ENCODE results near the gene SULT4A1.
A peak's percentile ranks its signal among the peaks of the same experiment; 100 is the strongest.
"Not testable (repeated sequence)": the region's sequence is repeated elsewhere in the genome, so short reads cannot be mapped to it uniquely, and the experiment has no call there.

The SULT4A1 gene

DNA sequence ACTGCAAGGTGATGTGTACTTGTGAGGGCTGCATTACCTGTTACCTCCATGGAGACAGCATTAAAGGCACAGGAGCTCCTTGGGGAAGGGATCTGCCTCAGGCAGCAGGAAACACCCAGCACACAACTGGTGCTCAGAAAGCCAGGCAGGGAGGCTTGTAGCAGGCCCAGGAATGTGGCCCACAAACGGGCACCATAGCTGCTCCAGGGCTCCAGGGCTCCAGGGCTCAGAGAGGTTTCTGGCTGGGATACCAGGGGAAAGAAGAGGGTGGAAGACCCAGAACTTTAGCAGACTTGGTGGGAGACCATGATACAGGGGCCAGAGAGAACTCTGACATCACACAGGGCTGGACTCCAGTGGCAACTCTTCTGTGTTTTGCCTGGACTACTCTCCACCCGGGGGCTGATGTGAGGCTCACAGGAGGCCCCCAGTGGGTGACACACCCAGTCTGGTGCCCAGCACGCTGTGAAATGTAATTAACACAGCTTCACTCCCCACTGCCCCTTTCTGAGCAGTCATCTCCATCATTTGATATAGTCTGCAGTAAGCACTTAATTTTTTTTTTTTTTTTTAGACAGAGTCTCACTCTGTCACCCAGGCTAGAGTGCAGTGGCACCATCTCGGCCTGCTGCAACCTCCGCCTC lies 14.7 kb upstream of the SULT4A1 start:
- DNase-seq = no peak
- Histone ChIP-seq H3K27ac (ENCODE audit: low read length) (no peak overlapping the region), H2AFZ (ENCODE audit: low read depth, low read length) (no peak overlapping the region), H3K9me3 (ENCODE audit: insufficient read depth, low read length, severe bottlenecking) (no peaks in the 10 kb centered on the region), H3K27me3 (ENCODE audit: insufficient read depth, low read length, poor library complexity) (peaks cover 3% of the 10 kb centered on the region), H3K4me1 (ENCODE audit: insufficient read depth, low read length) (no peaks in the 10 kb centered on the region), H3K4me3 (ENCODE audit: low read depth in 1 of 2, low read length in 2 of 2) (no peak overlapping the region), H3K4me2 (ENCODE audit: insufficient read depth, low read length) (no peak overlapping the region), H3K79me2 (ENCODE audit: insufficient read depth, low read length) (no peaks in the 10 kb centered on the region), H4K20me1 (ENCODE audit: insufficient read depth, low read length) (peaks cover 8% of the 10 kb centered on the region; the same call in 1 of the 2 replicates), H3K36me3 (ENCODE audit: insufficient read depth, low read length) (no peaks in the 10 kb centered on the region), H3K9ac (ENCODE audit: low read depth, low read length) (no peak overlapping the region)
- no peak for ATAC-seq (ENCODE audit: insufficient read depth, low read depth)
- TF ChIP-seq, protein P1, sequence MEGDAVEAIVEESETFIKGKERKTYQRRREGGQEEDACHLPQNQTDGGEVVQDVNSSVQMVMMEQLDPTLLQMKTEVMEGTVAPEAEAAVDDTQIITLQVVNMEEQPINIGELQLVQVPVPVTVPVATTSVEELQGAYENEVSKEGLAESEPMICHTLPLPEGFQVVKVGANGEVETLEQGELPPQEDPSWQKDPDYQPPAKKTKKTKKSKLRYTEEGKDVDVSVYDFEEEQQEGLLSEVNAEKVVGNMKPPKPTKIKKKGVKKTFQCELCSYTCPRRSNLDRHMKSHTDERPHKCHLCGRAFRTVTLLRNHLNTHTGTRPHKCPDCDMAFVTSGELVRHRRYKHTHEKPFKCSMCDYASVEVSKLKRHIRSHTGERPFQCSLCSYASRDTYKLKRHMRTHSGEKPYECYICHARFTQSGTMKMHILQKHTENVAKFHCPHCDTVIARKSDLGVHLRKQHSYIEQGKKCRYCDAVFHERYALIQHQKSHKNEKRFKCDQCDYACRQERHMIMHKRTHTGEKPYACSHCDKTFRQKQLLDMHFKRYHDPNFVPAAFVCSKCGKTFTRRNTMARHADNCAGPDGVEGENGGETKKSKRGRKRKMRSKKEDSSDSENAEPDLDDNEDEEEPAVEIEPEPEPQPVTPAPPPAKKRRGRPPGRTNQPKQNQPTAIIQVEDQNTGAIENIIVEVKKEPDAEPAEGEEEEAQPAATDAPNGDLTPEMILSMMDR (IDR thresholded peaks at IDR 0.05; ENCODE audit: borderline replicate concordance, extremely low read depth, low read length, poor library complexity, severe bottlenecking) = no peak
- TF ChIP-seq EZH2 (IDR thresholded peaks at IDR 0.05; ENCODE audit: borderline replicate concordance, low read depth, low read length, severe bottlenecking) = no peak

DNA sequence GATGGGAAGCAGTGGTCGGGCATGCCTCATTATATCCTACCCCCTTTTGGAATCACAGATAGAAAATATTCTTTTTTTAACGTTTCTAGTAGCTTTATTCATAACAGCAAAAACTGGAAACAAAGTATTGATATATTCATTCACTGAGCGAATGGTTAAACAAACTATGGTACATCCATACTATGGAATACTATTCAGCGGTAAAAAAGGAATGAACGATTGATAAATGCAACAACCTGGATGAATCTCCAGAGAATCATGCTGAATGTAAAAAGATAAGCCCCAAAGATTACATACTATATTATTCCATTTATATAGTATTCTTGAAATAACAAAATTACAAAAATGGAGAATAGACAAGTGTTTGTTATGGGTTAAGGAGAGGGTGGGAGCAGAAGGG lies 7.5 kb upstream of the SULT4A1 start:
- no peak overlapping the region for H3K27ac ChIP-seq (ENCODE audit: low read length)
- H3K9ac ChIP-seq (ENCODE audit: low read depth, low read length) = no peak overlapping the region
- H3K4me2 ChIP-seq (ENCODE audit: insufficient read depth, low read length) = no peak overlapping the region
- H3K27me3 ChIP-seq (ENCODE audit: insufficient read depth, low read length, poor library complexity) = no peaks in the 10 kb centered on the region
- no peak overlapping the region for H3K4me3 ChIP-seq (ENCODE audit: low read depth in 1 of 2, low read length in 2 of 2)
- no peak for ATAC-seq (ENCODE audit: insufficient read depth, low read depth)
- TF ChIP-seq, protein P1 (IDR thresholded peaks at IDR 0.05; ENCODE audit: borderline replicate concordance, extremely low read depth, low read length, poor library complexity, severe bottlenecking) = no peak
- no peak for TF ChIP-seq EZH2 (IDR thresholded peaks at IDR 0.05; ENCODE audit: borderline replicate concordance, low read depth, low read length, severe bottlenecking)
- no peaks in the 10 kb centered on the region for H3K4me1 ChIP-seq (ENCODE audit: insufficient read depth, low read length)
- no peaks in the 10 kb centered on the region for H3K9me3 ChIP-seq (ENCODE audit: insufficient read depth, low read length, severe bottlenecking)
- no peak for DNase-seq
- no peaks in the 10 kb centered on the region for H3K79me2 ChIP-seq (ENCODE audit: insufficient read depth, low read length)
- no peak overlapping the region for H2AFZ ChIP-seq (ENCODE audit: low read depth, low read length)
- H4K20me1 ChIP-seq (ENCODE audit: insufficient read depth, low read length) = no peaks in the 10 kb centered on the region; the same call in 1 of the 2 replicates
- H3K36me3 ChIP-seq (ENCODE audit: insufficient read depth, low read length) = no peaks in the 10 kb centered on the region

DNA sequence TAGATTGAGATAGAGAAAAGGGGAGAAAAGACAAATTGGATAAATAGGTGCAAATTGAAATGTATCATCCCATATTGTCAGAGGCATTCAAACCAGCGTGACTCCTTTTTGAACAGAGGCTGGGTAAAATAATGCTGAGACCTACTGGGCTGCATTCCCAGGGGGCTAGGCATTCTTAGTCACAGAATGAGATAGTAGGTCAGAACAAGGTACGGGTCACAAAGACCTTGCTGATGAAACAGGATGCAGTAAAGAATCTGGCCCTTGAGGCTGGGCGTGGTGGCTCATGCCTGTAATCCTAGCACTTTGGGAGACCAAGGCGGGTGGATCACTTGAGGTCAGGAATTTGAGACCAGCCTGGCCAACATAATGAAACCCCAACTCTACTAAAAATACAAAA lies 6.7 kb upstream of the SULT4A1 start:
- not testable (repeated sequence) for H3K4me1 ChIP-seq (ENCODE audit: insufficient read depth, low read length); H4K20me1 ChIP-seq (ENCODE audit: insufficient read depth, low read length); H3K79me2 ChIP-seq (ENCODE audit: insufficient read depth, low read length); H3K9ac ChIP-seq (ENCODE audit: low read depth, low read length); H3K36me3 ChIP-seq (ENCODE audit: insufficient read depth, low read length); H2AFZ ChIP-seq (ENCODE audit: low read depth, low read length); H3K9me3 ChIP-seq (ENCODE audit: insufficient read depth, low read length, severe bottlenecking); ATAC-seq (ENCODE audit: insufficient read depth, low read depth); H3K27ac ChIP-seq (ENCODE audit: low read length); H3K27me3 ChIP-seq (ENCODE audit: insufficient read depth, low read length, poor library complexity); H3K4me3 ChIP-seq (ENCODE audit: low read depth in 1 of 2, low read length in 2 of 2); DNase-seq; H3K4me2 ChIP-seq (ENCODE audit: insufficient read depth, low read length)

DNA sequence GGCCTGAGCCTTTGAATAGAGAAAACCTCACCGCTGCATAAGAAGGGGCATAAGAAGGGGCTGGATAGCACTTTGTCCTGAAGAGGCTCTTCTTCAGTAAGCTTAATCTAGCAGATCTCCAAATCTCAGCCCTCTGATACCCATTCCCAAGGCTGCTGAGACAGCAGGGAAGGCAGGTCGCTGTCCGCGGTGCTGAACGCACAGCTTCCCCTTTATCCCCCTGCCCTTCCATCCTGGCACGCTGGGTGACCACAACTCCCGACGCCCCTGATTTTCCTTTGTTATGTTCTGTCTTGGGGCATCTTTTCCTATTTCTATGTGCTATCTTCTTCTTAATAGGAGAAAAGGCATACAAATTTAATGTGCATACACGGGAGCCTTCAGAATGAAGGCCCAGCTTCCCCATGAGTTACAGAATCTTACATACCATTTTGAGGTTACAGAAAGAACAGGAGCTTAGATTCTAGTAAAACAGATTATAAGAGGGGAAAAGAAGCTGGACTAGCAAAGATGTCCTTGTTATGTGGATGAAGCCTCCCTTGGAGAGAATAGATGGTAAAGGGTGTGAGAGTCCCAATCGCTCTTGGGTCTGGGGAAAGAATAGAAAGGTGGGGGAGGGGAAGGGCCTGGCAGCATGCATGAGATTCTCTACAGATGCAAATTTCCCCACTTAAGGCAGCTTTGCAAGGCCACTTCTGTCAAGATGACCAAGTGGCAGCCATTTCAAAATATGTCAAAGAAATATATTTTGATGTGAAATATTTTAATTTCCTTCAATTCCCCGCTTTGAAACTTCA lies 5.7 kb upstream of the SULT4A1 start:
- H4K20me1 ChIP-seq (ENCODE audit: insufficient read depth, low read length) = no peaks in the 10 kb centered on the region; the same call in 1 of the 2 replicates
- H3K4me1 ChIP-seq (ENCODE audit: insufficient read depth, low read length) = no peaks in the 10 kb centered on the region
- no peak overlapping the region for H3K27ac ChIP-seq (ENCODE audit: low read length)
- no peak overlapping the region for H2AFZ ChIP-seq (ENCODE audit: low read depth, low read length)
- no peaks in the 10 kb centered on the region for H3K27me3 ChIP-seq (ENCODE audit: insufficient read depth, low read length, poor library complexity)
- TF ChIP-seq, protein P1 (IDR thresholded peaks at IDR 0.05; ENCODE audit: borderline replicate concordance, extremely low read depth, low read length, poor library complexity, severe bottlenecking) = no peak
- TF ChIP-seq EZH2 (IDR thresholded peaks at IDR 0.05; ENCODE audit: borderline replicate concordance, low read depth, low read length, severe bottlenecking) = no peak
- H3K36me3 ChIP-seq (ENCODE audit: insufficient read depth, low read length) = no peaks in the 10 kb centered on the region
- H3K4me3 ChIP-seq (ENCODE audit: low read depth in 1 of 2, low read length in 2 of 2) = no peak overlapping the region
- H3K9me3 ChIP-seq (ENCODE audit: insufficient read depth, low read length, severe bottlenecking) = no peaks in the 10 kb centered on the region
- DNase-seq = peak; percentile 65
- H3K79me2 ChIP-seq (ENCODE audit: insufficient read depth, low read length) = no peaks in the 10 kb centered on the region
- no peak overlapping the region for H3K4me2 ChIP-seq (ENCODE audit: insufficient read depth, low read length)
- H3K9ac ChIP-seq (ENCODE audit: low read depth, low read length) = no peak overlapping the region
- ATAC-seq (ENCODE audit: insufficient read depth, low read depth) = peak; percentile 78

Data from DND-41 (cell line).